Measurements from ENCODE around the gene TOR1A. TPM values are rescaled to one million over a fixed set of nuclear protein-coding genes. Genes with fewer than 3 reads are reported as not detected.
"Not testable (repeated sequence)": the region's sequence is repeated elsewhere in the genome, so short reads cannot be mapped to it uniquely, and the experiment has no call there.

The TOR1A gene
- total and polyA plus RNA-seq, 12 donors, result 19.7 to 61.4 (median 39.5) TPM

- Histone ChIP-seq H3K27me3 (no peaks in the 10 kb centered on the region), H3K4me3 (no peak overlapping the region), H3K36me3 (replicated peaks in 1 of 2) (no peaks in the 10 kb centered on the region), H3K4me1 (replicated peaks in 1 of 2) (peaks cover 0 to 4% of the 10 kb centered on the region in 2 donors), H3K9me3 (replicated peaks in 1 of 3) (no peaks in the 10 kb centered on the region), H3K27ac (no peak overlapping the region)
- no peak for TF ChIP-seq CTCF (IDR thresholded peaks at IDR 0.05)
- TF ChIP-seq POLR2A (IDR thresholded peaks at IDR 0.05), result no peak
- WGBS, 4 donors, result 51 to 62% (median 59%) methylated on average over 6 of the region's 6 CpGs
- no peak for DNase-seq
- intact Hi-C loops (cut with DNase I), result no loop called here
Measured at GRCh38 chr9:129798973-129799372, 25.0 kb downstream of the TOR1A start.

- H3K27ac ChIP-seq; DNase-seq; H3K4me1 ChIP-seq (replicated peaks in 1 of 2); H3K4me3 ChIP-seq; H3K27me3 ChIP-seq; intact Hi-C loops (cut with DNase I); H3K9me3 ChIP-seq (replicated peaks in 1 of 3); H3K36me3 ChIP-seq (replicated peaks in 1 of 2): not testable (repeated sequence)
- 40 to 80% (median 73%) methylated on average over 1 to 2 of the region's 2 CpGs for WGBS, 4 donors
Measured at GRCh38 chr9:129796029-129796428, 27.9 kb downstream of the TOR1A start.

- WGBS, 4 donors, result 73 to 85% (median 82%) methylated on average over 8 of the region's 8 CpGs
- TF ChIP-seq POLR2A (IDR thresholded peaks at IDR 0.05), result no peak
- no peak for TF ChIP-seq CTCF (IDR thresholded peaks at IDR 0.05)
- H3K27me3 ChIP-seq, result no peaks in the 10 kb centered on the region
- H3K36me3 ChIP-seq (replicated peaks in 1 of 2), result no peaks in the 10 kb centered on the region
- H3K27ac ChIP-seq, result no peak overlapping the region
- no peak overlapping the region for H3K4me3 ChIP-seq
- DNase-seq, result no peak
- no peaks in the 10 kb centered on the region for H3K4me1 ChIP-seq (replicated peaks in 1 of 2)
- no peaks in the 10 kb centered on the region for H3K9me3 ChIP-seq (replicated peaks in 1 of 3)
- intact Hi-C loops (cut with DNase I), result no loop called here
Measured at GRCh38 chr9:129794549-129794948, 29.4 kb downstream of the TOR1A start.

GRCh38 chr9:129786481-129786880 is 37.5 kb downstream of the TOR1A start:
- 78 to 80% (median 78%) methylated on average over 10 of the region's 10 CpGs for WGBS, 4 donors
- H3K4me1 ChIP-seq (replicated peaks in 1 of 2), result no peaks in the 10 kb centered on the region
- H3K4me3 ChIP-seq, result no peak overlapping the region
- TF ChIP-seq CTCF (IDR thresholded peaks at IDR 0.05) (no peak), POLR2A (IDR thresholded peaks at IDR 0.05) (no peak)
- no peaks in the 10 kb centered on the region for H3K9me3 ChIP-seq (replicated peaks in 1 of 3)
- no peak for DNase-seq
- H3K27me3 ChIP-seq, result peaks cover 7% of the 10 kb centered on the region
- intact Hi-C loops (cut with DNase I), result loop anchor here in 1 of 2 donors (5.0 kb wide), 1 partner anchor 139 kb away; no protein-coding TSS in a partner anchor
- no peak overlapping the region for H3K27ac ChIP-seq
- H3K36me3 ChIP-seq (replicated peaks in 1 of 2), result no peaks in the 10 kb centered on the region

GRCh38 chr9:129785866-129786265 is 38.1 kb downstream of the TOR1A start:
- H3K4me3 ChIP-seq, result no peak overlapping the region
- no peak overlapping the region for H3K27ac ChIP-seq
- H3K4me1 ChIP-seq (replicated peaks in 1 of 2), result no peaks in the 10 kb centered on the region
- H3K36me3 ChIP-seq (replicated peaks in 1 of 2), result no peaks in the 10 kb centered on the region
- intact Hi-C loops (cut with DNase I), result loop anchor here (2.0 to 5.0 kb wide), 2 partner anchors 49 to 139 kb away; no protein-coding TSS in a partner anchor
- peaks cover 7% of the 10 kb centered on the region for H3K27me3 ChIP-seq
- 63 to 91% (median 87%) methylated on average over 1 of the region's 1 CpG for WGBS, 4 donors
- DNase-seq, result no peak
- no peaks in the 10 kb centered on the region for H3K9me3 ChIP-seq (replicated peaks in 1 of 3)
- TF ChIP-seq CTCF (IDR thresholded peaks at IDR 0.05) (no peak), POLR2A (IDR thresholded peaks at IDR 0.05) (no peak)

- intact Hi-C loops (cut with DNase I), result loop anchor here (2.0 to 5.0 kb wide), 3 partner anchors 48 to 143 kb away; partner anchors contain the start of gene ASB6 (in 1 of the 2)
- not testable (repeated sequence) for DNase-seq; H3K36me3 ChIP-seq (replicated peaks in 1 of 2)
Measured at GRCh38 chr9:129784970-129785369, 39.0 kb downstream of the TOR1A start.

More at GRCh38 chr9:129784970-129785369, 39.0 kb downstream of the TOR1A start:
- not testable (repeated sequence) for H3K9me3 ChIP-seq (replicated peaks in 1 of 3); H3K4me3 ChIP-seq; H3K4me1 ChIP-seq (replicated peaks in 1 of 2); H3K27ac ChIP-seq; H3K27me3 ChIP-seq
- WGBS, 4 donors, result 52 to 75% (median 64%) methylated on average over 11 of the region's 11 CpGs

All from adrenal gland (tissue), 12 donors.